CD14-positive monocyte (primary cell): Measurements from ENCODE around the gene MED27. TPM values are rescaled to one million over a fixed set of nuclear protein-coding genes. Genes with fewer than 3 reads are reported as not detected.

Experiments
- DNase-seq, 3 donors: peaks; one replicate each; pipeline ENCODE4 v3.0.0-alpha.2; 2011 to 2022
- H2AFZ ChIP-seq: 2 replicates; pipeline ENCODE4 v1.6.0; 2012; ENCODE audit warnings: mild to moderate bottlenecking, low read depth, low read length, inconsistent platforms; ENCODE audit not compliant: insufficient read depth, poor library complexity, severe bottlenecking
- H3K27ac ChIP-seq, 2 donors: 1 replicate in 1 of 2; 2 replicates in 1 of 2; pipeline ENCODE4 v1.5.1; 2012 to 2013; ENCODE audit warnings: low read length in 2 of 2, control low read depth in 1 of 2, inconsistent platforms in 1 of 2, low read depth in 1 of 2, mild to moderate bottlenecking in 1 of 2
- H3K27me3 ChIP-seq, 2 donors: one replicate each; pipeline versions ENCODE4 v1.6.0 to v1.6.1; 2011 to 2013; ENCODE audit warnings: low read length in 2 of 2; ENCODE audit not compliant: control insufficient read depth in 2 of 2, insufficient read depth in 2 of 2
- H3K36me3 ChIP-seq, 2 donors: replicated peaks in 1 of 2; 1 replicate in 1 of 2; 2 replicates in 1 of 2; pipeline versions ENCODE4 v1.5.1 to v1.6.1; 2012 to 2013; ENCODE audit warnings: low read length in 2 of 2, control low read depth in 1 of 2, inconsistent platforms in 1 of 2, mild to moderate bottlenecking in 1 of 2; ENCODE audit not compliant: insufficient read depth in 2 of 2, control insufficient read depth in 1 of 2
- H3K4me1 ChIP-seq, 2 donors: 1 replicate in 1 of 2; 2 replicates in 1 of 2; pipeline versions ENCODE4 v1.5.1 to v1.6.1; 2012 to 2013; ENCODE audit warnings: low read length in 2 of 2, control low read depth in 1 of 2, inconsistent platforms in 1 of 2, mild to moderate bottlenecking in 1 of 2, moderate library complexity in 1 of 2; ENCODE audit not compliant: insufficient read depth in 2 of 2, control insufficient read depth in 1 of 2
- H3K4me2 ChIP-seq: replicated peaks from 2 replicates; pipeline ENCODE3; 2012; ENCODE audit warnings: low read length, moderate library complexity, mild to moderate bottlenecking; ENCODE audit not compliant: poor library complexity, severe bottlenecking; ENCODE audit errors: extremely low read depth
- H3K4me3 ChIP-seq, 3 experiments: fragments of 200-600 bp in 1 of 3; sonication (generic) in 1 of 3; replicated peaks in 1 of 3; 1 replicate in 2 of 3; 2 replicates in 1 of 3; pipeline ENCODE4 v1.5.1; 2011 to 2013; ENCODE audit warnings: low read length in 3 of 3, mild to moderate bottlenecking in 3 of 3, control low read depth in 2 of 3, low read depth in 2 of 3, inconsistent platforms in 1 of 3, moderate library complexity in 1 of 3
- H3K79me2 ChIP-seq: 2 replicates; pipeline ENCODE4 v1.6.0; 2012; ENCODE audit warnings: mild to moderate bottlenecking, control low read depth, inconsistent platforms, low read length, moderate library complexity; ENCODE audit not compliant: insufficient read depth
- H3K9ac ChIP-seq: 2 replicates; pipeline ENCODE4 v1.6.0; 2017; ENCODE audit warnings: low read length, mild to moderate bottlenecking; ENCODE audit not compliant: insufficient read depth, poor library complexity, severe bottlenecking
- H3K9me3 ChIP-seq, 2 donors: replicated peaks in 1 of 2; 1 replicate in 1 of 2; 2 replicates in 1 of 2; pipeline versions ENCODE4 v1.5.1 to v1.6.1; 2012 to 2013; ENCODE audit warnings: low read length in 2 of 2, control low read depth in 1 of 2; ENCODE audit not compliant: control insufficient read depth in 1 of 2, insufficient read depth in 1 of 2
- H4K20me1 ChIP-seq: 2 replicates; pipeline ENCODE4 v1.6.0; 2012; ENCODE audit warnings: mild to moderate bottlenecking, low read length, control low read depth, moderate library complexity; ENCODE audit not compliant: insufficient read depth
- H3K27ac Mint-ChIP-seq, 7 donors: one replicate each; pipeline ENCODE4 v1.8.0; 2020; ENCODE audit warnings: mild to moderate bottlenecking in 7 of 7, mixed read lengths in 7 of 7, moderate library complexity in 6 of 7, inconsistent platforms in 2 of 7
- H3K27me3 Mint-ChIP-seq, 3 donors: one replicate each; pipeline ENCODE4 v1.8.0; 2021 to 2022; ENCODE audit warnings: low read depth in 3 of 3, mild to moderate bottlenecking in 3 of 3, mixed read lengths in 3 of 3, moderate library complexity in 3 of 3, inconsistent platforms in 1 of 3
- H3K36me3 Mint-ChIP-seq, 2 donors: one replicate each; pipeline ENCODE4 v1.8.0; 2020; ENCODE audit warnings: mixed read lengths in 2 of 2, inconsistent platforms in 1 of 2, mild to moderate bottlenecking in 1 of 2
- H3K4me1 Mint-ChIP-seq: one replicate; pipeline ENCODE4 v1.8.0; 2020; ENCODE audit warnings: mild to moderate bottlenecking, mixed read lengths
- H3K4me3 Mint-ChIP-seq, 2 donors: one replicate each; pipeline ENCODE4 v1.8.0; 2020; ENCODE audit warnings: mild to moderate bottlenecking in 2 of 2, mixed read lengths in 2 of 2, moderate library complexity in 1 of 2
- H3K9me3 Mint-ChIP-seq, 7 donors: one replicate each; pipeline ENCODE4 v1.8.0; 2020 to 2022; ENCODE audit warnings: mixed read lengths in 7 of 7, mild to moderate bottlenecking in 6 of 7, moderate library complexity in 6 of 7, inconsistent platforms in 2 of 7
- WGBS: methylation state at CpG from one replicate; pipeline ENCODE4 v1.1.5; 2013; ENCODE audit warnings: missing lambda C conversion rate; ENCODE audit not compliant: insufficient coverage; 5-methylcytosine and 5-hydroxymethylcytosine counted together
- intact Hi-C, 2 donors: fragments of 100-400 bp; cut with micrococcal nuclease; formaldehyde crosslinking; loops; one replicate each; pipeline versions ENCODE4 v1.15.0 to v1.15.1; 2023
- polyA plus RNA-seq, 3 donors: library from polyadenylated mRNA; depleted of rRNA in 1 of 3; unstranded in 2 of 3; stranded (reverse) in 1 of 3; fragments of 300-500 nt in 2 of 3; fragments of >200 nt in 1 of 3; fragmentation: Illumina TruSeq in 2 of 3; gene quantifications; 1 replicate in 2 of 3; 2 replicates in 1 of 3; pipeline ENCODE4 v1.2.3, GENCODE V29; 2012 to 2021
- TF ChIP-seq, protein P1 (sequence below): fragments of 200-600 bp; IDR thresholded peaks from one replicate; pipeline ENCODE4 v1.8.0; 2022; ENCODE audit warnings: antibody characterized with exemption, mild to moderate bottlenecking

The MED27 gene
- polyA plus RNA-seq, 3 donors, result 14.0 to 26.9 (median 25.8) TPM

- Histone ChIP-seq H3K4me2 (no peak overlapping the region), H3K9ac (no peak overlapping the region), H3K4me1 (no peaks in the 10 kb centered on the region), H3K36me3 (no peaks in the 10 kb centered on the region), H3K27me3 (no peaks in the 10 kb centered on the region), H3K27ac (no peak overlapping the region), H3K9me3 (no peaks in the 10 kb centered on the region), H3K79me2 (no peaks in the 10 kb centered on the region), H3K4me3 (no peak overlapping the region), H4K20me1 (no peaks in the 10 kb centered on the region), H2AFZ (no peak overlapping the region)
- Mint-ChIP-seq H3K4me1 (peaks cover 3% of the 10 kb centered on the region), H3K9me3 (peaks cover 0 to 2% (median 0%) of the 10 kb centered on the region in 7 donors), H3K36me3 (peaks cover 0 to 5% of the 10 kb centered on the region in 2 donors), H3K27ac (no peak overlapping the region), H3K4me3 (no peak overlapping the region), H3K27me3 (no peaks in the 10 kb centered on the region)
- no CpG with 5 or more reads among the region's 3 CpGs for WGBS
- TF ChIP-seq, protein P1, sequence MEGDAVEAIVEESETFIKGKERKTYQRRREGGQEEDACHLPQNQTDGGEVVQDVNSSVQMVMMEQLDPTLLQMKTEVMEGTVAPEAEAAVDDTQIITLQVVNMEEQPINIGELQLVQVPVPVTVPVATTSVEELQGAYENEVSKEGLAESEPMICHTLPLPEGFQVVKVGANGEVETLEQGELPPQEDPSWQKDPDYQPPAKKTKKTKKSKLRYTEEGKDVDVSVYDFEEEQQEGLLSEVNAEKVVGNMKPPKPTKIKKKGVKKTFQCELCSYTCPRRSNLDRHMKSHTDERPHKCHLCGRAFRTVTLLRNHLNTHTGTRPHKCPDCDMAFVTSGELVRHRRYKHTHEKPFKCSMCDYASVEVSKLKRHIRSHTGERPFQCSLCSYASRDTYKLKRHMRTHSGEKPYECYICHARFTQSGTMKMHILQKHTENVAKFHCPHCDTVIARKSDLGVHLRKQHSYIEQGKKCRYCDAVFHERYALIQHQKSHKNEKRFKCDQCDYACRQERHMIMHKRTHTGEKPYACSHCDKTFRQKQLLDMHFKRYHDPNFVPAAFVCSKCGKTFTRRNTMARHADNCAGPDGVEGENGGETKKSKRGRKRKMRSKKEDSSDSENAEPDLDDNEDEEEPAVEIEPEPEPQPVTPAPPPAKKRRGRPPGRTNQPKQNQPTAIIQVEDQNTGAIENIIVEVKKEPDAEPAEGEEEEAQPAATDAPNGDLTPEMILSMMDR, result no peak
- no peak for DNase-seq
- intact Hi-C loops, result no loop called here
These were observed 167.0 kb downstream of the MED27 start for GRCh38 chr9:131912671-131913070.

- Histone ChIP-seq H3K4me3 (no peak overlapping the region), H3K27me3 (no peaks in the 10 kb centered on the region), H3K9ac (no peak overlapping the region), H4K20me1 (no peaks in the 10 kb centered on the region), H3K4me2 (no peak overlapping the region), H3K4me1 (no peaks in the 10 kb centered on the region), H3K36me3 (no peaks in the 10 kb centered on the region), H2AFZ (no peak overlapping the region), H3K9me3 (no peaks in the 10 kb centered on the region), H3K27ac (no peak overlapping the region), H3K79me2 (no peaks in the 10 kb centered on the region)
- intact Hi-C loops, result no loop called here
- Mint-ChIP-seq H3K9me3 (peaks cover 0 to 3% (median 0%) of the 10 kb centered on the region in 7 donors), H3K36me3 (peaks cover 0 to 8% of the 10 kb centered on the region in 2 donors), H3K4me3 (no peak overlapping the region), H3K27me3 (no peaks in the 10 kb centered on the region), H3K27ac (no peak overlapping the region), H3K4me1 (peaks cover 3% of the 10 kb centered on the region)
- DNase-seq, result no peak
- TF ChIP-seq, protein P1, result no peak
- WGBS, result no CpG with 5 or more reads among the region's 1 CpG
These were observed 167.6 kb downstream of the MED27 start for GRCh38 chr9:131912069-131912468.
